Ovary (tissue), 9 donors: Measurements from ENCODE around the gene USF1. TPM values are rescaled to one million over a fixed set of nuclear protein-coding genes. Genes with fewer than 3 reads are reported as not detected.

Experiments
- DNase-seq, 5 donors: peaks; one replicate each; pipeline ENCODE4 v3.0.0-alpha.2; 2019 to 2020
- H3K27ac ChIP-seq, 2 donors: fragments of 200-600 bp; one replicate each; pipeline versions ENCODE4 v1.5.1 to v1.8.0; 2019 to 2022
- H3K27me3 ChIP-seq: fragments of 200-600 bp; one replicate; pipeline ENCODE4 v1.8.0; 2022
- H3K36me3 ChIP-seq: fragments of 200-600 bp; sonication (generic); one replicate; pipeline ENCODE4 v1.5.1; 2019
- H3K4me1 ChIP-seq: one replicate; pipeline ENCODE4 v1.8.1; 2013; ENCODE audit warnings: mild to moderate bottlenecking, moderate library complexity; ENCODE audit not compliant: insufficient read depth
- H3K4me3 ChIP-seq: fragments of 200-600 bp; sonication (generic); one replicate; pipeline ENCODE4 v1.5.1; 2017
- H3K9me3 ChIP-seq, 2 donors: fragments of 200-600 bp in 1 of 2; sonication (generic) in 1 of 2; one replicate each; pipeline versions ENCODE4 v1.5.1 to v1.8.1; 2013 to 2019; ENCODE audit warnings: mild to moderate bottlenecking in 1 of 2, moderate library complexity in 1 of 2
- EP300 ChIP-seq: sonication (generic); formaldehyde crosslinking; IDR thresholded peaks from one replicate; pipeline ENCODE4 v1.6.1; 2017; ENCODE audit warnings: antibody characterized with exemption
- POLR2A ChIP-seq: fragments of 450-650 bp; IDR thresholded peaks from one replicate; pipeline ENCODE4 v1.6.1; 2017; ENCODE audit warnings: antibody characterized with exemption, mild to moderate bottlenecking, moderate library complexity
- WGBS, 3 donors: extraction: QIAGEN DNeasy Blood & Tissue Kit in 1 of 3; methylation state at CpG; one replicate each; pipeline versions ENCODE4 v1.1.5 to v1.1.7; 2013 to 2017; 5-methylcytosine and 5-hydroxymethylcytosine counted together
- intact Hi-C, 4 donors: fragments of 100-400 bp; cut with DNase I; formaldehyde crosslinking; loops; one replicate each; pipeline versions ENCODE4 v1.11.0 to v1.15.1; 2022 to 2023
- polyA plus RNA-seq, 2 donors: library from polyadenylated mRNA; stranded (reverse); fragments of 200-250 nt in 1 of 2; fragments of 350-450 nt in 1 of 2; fragmentation: Illumina TruSeq in 1 of 2; extraction: RNeasy Lipid Tissue Mini Kit (QIAGEN cat#74804) in 1 of 2; gene quantifications; one replicate each; pipeline ENCODE4 v1.2.3, GENCODE V29; 2013 to 2014
- total RNA-seq, 7 donors: library from RNA; depleted of rRNA in 2 of 7; stranded (reverse); fragments of >200 nt in 2 of 7; fragmentation: NEBNext Ultra II Directional in 3 of 7; extraction: Animal tissue kit (Norgen Biotek cat#: 25700) in 3 of 7; gene quantifications; one replicate each; pipeline versions ENCODE4 v1.1.0 to v1.2.4, GENCODE V29; 2016 to 2023
- TF ChIP-seq, protein P1 (sequence below), 3 donors: fragments of 450-650 bp in 2 of 3; fragments of 200-600 bp in 1 of 3; IDR thresholded peaks; one replicate each; pipeline versions ENCODE4 v1.5.1 to v1.8.0; 2016 to 2022; ENCODE audit warnings: antibody characterized with exemption in 3 of 3, mild to moderate bottlenecking in 1 of 3
- donor health status: DM: no; HTN: no; CAD: no; lungs with moderate emphysema.
- donor health status: DM: no; HTN: no; CAD: no.
- donor health status: Bipolar disorder and iron deficiency.
- donor health status: DM: yes; HTN: yes; CAD: no.
- donor health status: DM: no; HTN: no; CAD: no.
- donor health status: DM: yes; HTN: yes; CAD: no.

The USF1 gene
- total and polyA plus RNA-seq, 9 donors = 28.1 to 54.8 (median 44.0) TPM

DNA sequence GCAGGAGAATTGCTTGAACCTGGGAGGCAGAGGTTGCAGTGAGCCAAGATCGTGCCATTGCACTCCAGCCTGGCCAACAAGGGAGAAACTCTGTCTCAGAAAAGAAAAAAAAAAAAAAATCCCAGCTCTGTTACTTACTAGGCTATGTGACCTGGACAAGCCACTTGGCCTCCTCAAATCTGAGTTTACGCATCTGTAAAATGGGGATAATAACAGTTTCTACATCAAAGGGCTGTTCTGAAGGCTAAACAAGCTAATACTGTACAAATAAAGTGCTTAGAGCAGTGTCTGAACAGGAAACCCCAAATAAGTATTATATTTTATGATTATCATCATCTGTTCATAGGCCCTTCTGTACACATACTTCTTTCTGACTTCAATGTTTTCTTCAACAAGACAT is 38.4 kb downstream of the USF1 start:
- Histone ChIP-seq H3K27ac (no peak overlapping the region), H3K9me3 (no peaks in the 10 kb centered on the region), H3K36me3 (no peaks in the 10 kb centered on the region), H3K4me3 (no peak overlapping the region), H3K4me1 (peaks cover 2% of the 10 kb centered on the region), H3K27me3 (no peaks in the 10 kb centered on the region)
- DNase-seq = no peak
- WGBS, 3 donors = 98 to 99% (median 98%) methylated on average over 2 of the region's 2 CpGs
- TF ChIP-seq, protein P1, sequence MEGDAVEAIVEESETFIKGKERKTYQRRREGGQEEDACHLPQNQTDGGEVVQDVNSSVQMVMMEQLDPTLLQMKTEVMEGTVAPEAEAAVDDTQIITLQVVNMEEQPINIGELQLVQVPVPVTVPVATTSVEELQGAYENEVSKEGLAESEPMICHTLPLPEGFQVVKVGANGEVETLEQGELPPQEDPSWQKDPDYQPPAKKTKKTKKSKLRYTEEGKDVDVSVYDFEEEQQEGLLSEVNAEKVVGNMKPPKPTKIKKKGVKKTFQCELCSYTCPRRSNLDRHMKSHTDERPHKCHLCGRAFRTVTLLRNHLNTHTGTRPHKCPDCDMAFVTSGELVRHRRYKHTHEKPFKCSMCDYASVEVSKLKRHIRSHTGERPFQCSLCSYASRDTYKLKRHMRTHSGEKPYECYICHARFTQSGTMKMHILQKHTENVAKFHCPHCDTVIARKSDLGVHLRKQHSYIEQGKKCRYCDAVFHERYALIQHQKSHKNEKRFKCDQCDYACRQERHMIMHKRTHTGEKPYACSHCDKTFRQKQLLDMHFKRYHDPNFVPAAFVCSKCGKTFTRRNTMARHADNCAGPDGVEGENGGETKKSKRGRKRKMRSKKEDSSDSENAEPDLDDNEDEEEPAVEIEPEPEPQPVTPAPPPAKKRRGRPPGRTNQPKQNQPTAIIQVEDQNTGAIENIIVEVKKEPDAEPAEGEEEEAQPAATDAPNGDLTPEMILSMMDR (IDR thresholded peaks at IDR 0.05) = no peak
- TF ChIP-seq POLR2A (no peak), EP300 (no peak)
- intact Hi-C loops = no loop called here

DNA sequence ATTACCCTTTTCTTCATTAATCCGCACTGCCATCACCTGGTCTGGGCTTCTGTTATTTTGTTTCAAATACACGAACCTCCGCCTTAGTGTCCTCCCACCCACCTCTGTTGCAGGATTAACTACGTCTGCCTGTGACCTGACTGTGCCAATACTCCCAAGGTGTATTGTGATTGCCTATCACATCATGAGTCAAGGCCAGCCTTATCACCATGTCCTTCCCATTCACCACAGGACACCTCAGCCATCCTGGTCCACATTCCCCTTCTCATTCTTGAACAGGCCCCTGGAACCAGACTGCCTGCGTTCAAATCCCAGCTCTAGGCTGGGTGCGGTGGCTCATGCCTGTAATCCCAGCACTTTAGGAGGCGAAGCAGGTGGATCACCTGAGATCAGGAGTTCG is 39.2 kb downstream of the USF1 start:
- Histone ChIP-seq H3K4me3 (no peak overlapping the region), H3K4me1 (peaks cover 2% of the 10 kb centered on the region), H3K9me3 (no peaks in the 10 kb centered on the region), H3K27ac (no peak overlapping the region), H3K27me3 (no peaks in the 10 kb centered on the region), H3K36me3 (no peaks in the 10 kb centered on the region)
- DNase-seq = no peak
- intact Hi-C loops = no loop called here
- TF ChIP-seq, protein P1 (IDR thresholded peaks at IDR 0.05) = no peak
- TF ChIP-seq EP300 (no peak), POLR2A (no peak)
- 92 to 95% (median 94%) methylated on average over 8 of the region's 8 CpGs for WGBS, 3 donors

DNA sequence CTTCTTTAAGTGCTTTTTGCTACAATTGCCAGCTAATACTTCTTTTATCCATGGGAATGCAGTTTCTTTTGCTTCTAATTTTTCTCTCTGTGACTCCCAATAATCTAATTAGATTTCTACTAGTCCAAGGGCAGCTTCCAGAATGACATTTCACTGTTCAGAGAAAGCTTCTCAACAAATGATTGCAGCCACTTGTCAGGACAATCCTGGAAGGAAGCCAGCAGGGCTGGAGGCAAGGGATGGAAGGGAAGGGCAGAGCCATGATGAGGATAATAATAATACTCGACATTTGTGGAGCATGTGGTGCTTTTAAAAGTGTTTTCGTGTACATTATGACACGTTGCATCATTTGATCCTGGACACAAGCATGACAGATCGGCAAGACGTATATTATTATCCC is 44.3 kb downstream of the USF1 start:
- TF ChIP-seq POLR2A (no peak), EP300 (no peak)
- TF ChIP-seq, protein P1 (IDR thresholded peaks at IDR 0.05) = no peak
- Histone ChIP-seq H3K9me3 (no peaks in the 10 kb centered on the region), H3K4me1 (no peaks in the 10 kb centered on the region), H3K27ac (no peak overlapping the region), H3K4me3 (no peak overlapping the region), H3K36me3 (no peaks in the 10 kb centered on the region), H3K27me3 (no peaks in the 10 kb centered on the region)
- intact Hi-C loops = no loop called here
- no peak for DNase-seq
- 79 to 85% (median 85%) methylated on average over 5 of the region's 5 CpGs for WGBS, 3 donors

DNA sequence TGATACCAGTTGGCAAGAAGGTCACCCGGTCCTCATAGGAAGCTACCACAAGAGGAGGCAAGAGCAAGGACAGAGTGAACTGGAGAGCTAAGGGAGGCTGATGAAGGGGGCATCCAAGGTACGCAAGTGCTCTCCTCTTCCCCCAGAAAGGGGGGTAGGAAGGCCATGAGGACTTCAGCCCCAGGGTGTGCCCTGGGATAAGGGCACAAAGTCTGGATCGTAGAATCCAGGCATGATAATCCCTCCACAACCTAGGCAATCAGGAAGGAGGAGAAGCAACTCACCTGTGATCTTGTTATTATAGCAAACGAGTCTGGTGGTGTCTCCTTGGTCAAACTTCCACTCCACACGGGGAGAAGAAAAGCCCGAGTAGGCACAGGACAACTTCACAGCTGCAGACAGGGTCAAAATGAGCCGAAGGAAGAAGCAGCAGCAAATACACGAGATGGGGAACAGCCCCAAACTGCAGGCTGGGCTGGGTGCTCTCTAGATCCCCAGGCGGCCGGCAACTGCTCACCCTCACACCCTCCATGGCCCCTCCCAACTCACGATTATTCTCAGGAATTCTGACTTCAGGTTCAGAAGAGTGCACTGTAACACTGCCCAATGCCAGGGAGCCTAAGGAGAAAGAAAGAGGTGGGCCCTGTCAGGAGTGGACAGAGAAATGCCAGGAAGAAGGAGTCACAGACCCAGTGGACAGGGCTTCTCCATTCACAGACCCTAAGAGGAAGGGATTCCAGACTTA is 44.9 kb downstream of the USF1 start:
- intact Hi-C loops = no loop called here
- DNase-seq = no peak

More for the DNA sequence above, 44.9 kb downstream of the USF1 start:
- Histone ChIP-seq H3K4me1 (no peaks in the 10 kb centered on the region), H3K27ac (no peak overlapping the region), H3K9me3 (no peaks in the 10 kb centered on the region), H3K27me3 (no peaks in the 10 kb centered on the region), H3K4me3 (no peak overlapping the region), H3K36me3 (no peaks in the 10 kb centered on the region)
- TF ChIP-seq EP300 (no peak), POLR2A (no peak)
- TF ChIP-seq, protein P1 (IDR thresholded peaks at IDR 0.05) = no peak
- WGBS, 3 donors = 82 to 89% (median 86%) methylated on average over 11 of the region's 11 CpGs
